H1 (cell line): ENCODE measurements around the gene RGS3.

Experiments used
- CBX5 ChIP-seq: fragments of 300-800, 300-1000 bp; sonication (generic); IDR thresholded peaks from 2 replicates; pipeline ENCODE4 v1.7.1; 2016; ENCODE audit warnings: antibody characterized with exemption, low read length, low read depth
- CHD1 ChIP-seq: IDR thresholded peaks from 2 replicates; pipeline ENCODE4 v1.6.1; 2012; ENCODE audit warnings: low read depth, low read length, improper control_type of control experiment
- CTCF ChIP-seq, 3 experiments: IDR thresholded peaks; 1 replicate in 2 of 3; 2 replicates in 1 of 3; pipeline versions ENCODE4 v1.5.1 to v1.6.1; 2011; ENCODE audit warnings: low read length in 3 of 3, mild to moderate bottlenecking in 3 of 3, inconsistent platforms in 2 of 3, low read depth in 1 of 3, moderate library complexity in 1 of 3; ENCODE audit not compliant: insufficient read depth in 1 of 3; ENCODE audit errors: control extremely low read depth in 1 of 3
- EP300 ChIP-seq, 2 experiments: IDR thresholded peaks; 1 replicate in 1 of 2; 2 replicates in 1 of 2; pipeline ENCODE4 v1.6.1; 2011 to 2012; ENCODE audit warnings: low read depth in 2 of 2, low read length in 2 of 2, mild to moderate bottlenecking in 2 of 2, borderline replicate concordance in 1 of 2, inconsistent platforms in 1 of 2, moderate library complexity in 1 of 2
- HDAC2 ChIP-seq, 2 experiments: fragments of 300-600 bp in 1 of 2; sonication (generic) in 1 of 2; IDR thresholded peaks; 2 replicates each; pipeline ENCODE4 v1.6.1; 2011 to 2012; ENCODE audit warnings: low read depth in 2 of 2, low read length in 2 of 2, mild to moderate bottlenecking in 2 of 2, moderate library complexity in 2 of 2, borderline replicate concordance in 1 of 2, inconsistent platforms in 1 of 2
- NRF1 ChIP-seq: IDR thresholded peaks from 2 replicates; pipeline ENCODE4 v1.6.1; 2011; ENCODE audit warnings: mild to moderate bottlenecking, low read depth, low read length, improper control_type of control experiment
- POLR2A ChIP-seq, 2 experiments: IDR thresholded peaks; 1 replicate in 1 of 2; 2 replicates in 1 of 2; pipeline ENCODE4 v1.6.1; 2011; ENCODE audit warnings: low read depth in 2 of 2, low read length in 2 of 2, mild to moderate bottlenecking in 2 of 2; ENCODE audit errors: control extremely low read depth in 1 of 2
- POLR2AphosphoS5 ChIP-seq: IDR thresholded peaks from 2 replicates; pipeline ENCODE4 v1.6.1; 2011; ENCODE audit warnings: low read depth, low read length
- POU5F1 ChIP-seq: IDR thresholded peaks from 2 replicates; pipeline ENCODE4 v1.6.1; 2011; ENCODE audit warnings: low read depth, mild to moderate bottlenecking, low read length, moderate library complexity
- RAD21 ChIP-seq, 2 experiments: IDR thresholded peaks in 1 of 2; conservative IDR thresholded peaks in 1 of 2; 2 replicates each; pipeline ENCODE4 v1.6.1; 2011; ENCODE audit warnings: low read depth in 2 of 2, low read length in 2 of 2, improper control_type of control experiment in 1 of 2, inconsistent platforms in 1 of 2, mild to moderate bottlenecking in 1 of 2, moderate library complexity in 1 of 2
- RBBP5 ChIP-seq: IDR thresholded peaks from 2 replicates; pipeline ENCODE4 v1.7.1; 2012; ENCODE audit warnings: low read depth, mild to moderate bottlenecking, inconsistent platforms, low read length, moderate library complexity, borderline replicate concordance
- SP4 ChIP-seq: IDR thresholded peaks from 2 replicates; pipeline ENCODE4 v1.6.1; 2012; ENCODE audit warnings: low read length, inconsistent platforms
- TAF1 ChIP-seq: IDR thresholded peaks from 2 replicates; pipeline ENCODE4 v1.6.1; 2011; ENCODE audit warnings: mild to moderate bottlenecking, low read depth, low read length
- YY1 ChIP-seq: IDR thresholded peaks from 2 replicates; pipeline ENCODE4 v1.6.1; 2011; ENCODE audit warnings: low read depth, mild to moderate bottlenecking, low read length

DNA sequence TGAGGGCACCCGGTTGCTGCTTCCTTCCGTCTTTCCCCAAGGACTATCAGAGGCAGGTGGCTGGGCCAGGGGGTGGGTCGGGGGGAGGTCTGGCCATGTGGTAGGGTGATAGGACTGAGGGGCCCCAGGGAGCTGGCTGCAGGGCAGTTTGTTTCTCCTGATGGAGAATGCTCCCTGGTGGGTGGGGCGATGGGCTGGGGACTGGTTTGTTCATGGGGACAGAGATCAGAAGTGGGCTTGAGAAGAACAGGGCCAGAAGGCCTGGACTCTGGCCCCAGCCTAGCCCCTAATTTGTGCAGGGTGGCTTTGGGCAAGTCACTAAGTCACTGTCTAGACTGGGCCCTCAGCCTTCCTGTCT, 117.4 kb downstream of the RGS3 start:
- TF ChIP-seq RAD21 (IDR thresholded peaks at IDR 0.05 in 1 of 2, conservative IDR thresholded peaks at IDR 0.05 in 1 of 2; ENCODE audit: low read depth in 2 of 2, low read length in 2 of 2) (no peak), TAF1 (no peak), CTCF (IDR thresholded peaks at IDR 0.05; ENCODE audit: control extremely low read depth in 1 of 3, insufficient read depth in 1 of 3, low read depth in 1 of 3, low read length in 3 of 3) (no peak), POLR2A (IDR thresholded peaks at IDR 0.05; ENCODE audit: control extremely low read depth in 1 of 2, low read depth in 2 of 2, low read length in 2 of 2) (no peak), YY1 (no peak), CHD1 (no peak), CBX5 (no peak), NRF1 (no peak), RBBP5 (no peak), EP300 (IDR thresholded peaks at IDR 0.05; ENCODE audit: borderline replicate concordance in 1 of 2, low read depth in 2 of 2, low read length in 2 of 2) (no peak), POLR2AphosphoS5 (no peak), POU5F1 (no peak), HDAC2 (IDR thresholded peaks at IDR 0.05; ENCODE audit: borderline replicate concordance in 1 of 2, low read depth in 2 of 2, low read length in 2 of 2) (no peak), SP4 (no peak)
